Occipital lobe (tissue), 2 donors: ENCODE results near the gene CSK. TPM values are rescaled to one million over a fixed set of nuclear protein-coding genes. Genes with fewer than 3 reads are reported as not detected.

Source experiments
- DNase-seq: peaks from one replicate; lab custom pipeline; 2025; lab: John Stamatoyannopoulos, UW
- total RNA-seq: library from RNA; depleted of rRNA; stranded (reverse); fragments of >200 nt; gene quantifications from one replicate; pipeline ENCODE4 v1.2.3, GENCODE V29; 2014

CSK gene
- total RNA-seq, 1 donor from 2014 or later: 24.0 TPM

DNA sequence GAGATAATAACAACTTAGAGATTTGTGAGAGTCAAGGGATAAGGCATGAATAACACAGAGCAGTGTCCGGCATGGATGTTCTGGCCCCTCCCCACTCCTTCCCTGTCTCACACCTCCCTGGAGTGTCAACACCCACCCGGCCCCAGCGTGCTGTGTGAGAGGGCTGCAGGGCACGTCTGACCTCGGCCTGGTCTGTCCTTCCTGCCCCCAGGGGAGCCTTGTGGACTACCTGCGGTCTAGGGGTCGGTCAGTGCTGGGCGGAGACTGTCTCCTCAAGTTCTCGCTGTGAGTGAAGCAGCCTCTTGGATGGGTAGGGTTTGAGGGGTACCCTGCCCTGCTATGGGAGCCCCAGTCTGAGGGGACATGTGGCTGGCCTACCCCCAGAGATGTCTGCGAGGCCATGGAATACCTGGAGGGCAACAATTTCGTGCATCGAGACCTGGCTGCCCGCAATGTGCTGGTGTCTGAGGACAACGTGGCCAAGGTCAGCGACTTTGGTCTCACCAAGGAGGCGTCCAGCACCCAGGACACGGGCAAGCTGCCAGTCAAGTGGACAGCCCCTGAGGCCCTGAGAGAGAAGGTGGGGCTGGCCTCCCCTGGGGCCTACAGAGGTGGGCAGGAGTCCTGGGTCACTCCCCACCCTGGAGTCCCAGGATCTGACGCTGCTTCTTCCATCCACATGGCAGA lies 19.6 kb downstream of the CSK start:
- DNase-seq: no peak

DNA sequence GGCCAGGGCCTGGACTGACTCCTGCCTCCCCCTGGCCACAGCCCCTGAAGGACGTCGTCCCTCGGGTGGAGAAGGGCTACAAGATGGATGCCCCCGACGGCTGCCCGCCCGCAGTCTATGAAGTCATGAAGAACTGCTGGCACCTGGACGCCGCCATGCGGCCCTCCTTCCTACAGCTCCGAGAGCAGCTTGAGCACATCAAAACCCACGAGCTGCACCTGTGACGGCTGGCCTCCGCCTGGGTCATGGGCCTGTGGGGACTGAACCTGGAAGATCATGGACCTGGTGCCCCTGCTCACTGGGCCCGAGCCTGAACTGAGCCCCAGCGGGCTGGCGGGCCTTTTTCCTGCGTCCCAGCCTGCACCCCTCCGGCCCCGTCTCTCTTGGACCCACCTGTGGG lies 20.4 kb downstream of the CSK start:
- no peak for DNase-seq

DNA sequence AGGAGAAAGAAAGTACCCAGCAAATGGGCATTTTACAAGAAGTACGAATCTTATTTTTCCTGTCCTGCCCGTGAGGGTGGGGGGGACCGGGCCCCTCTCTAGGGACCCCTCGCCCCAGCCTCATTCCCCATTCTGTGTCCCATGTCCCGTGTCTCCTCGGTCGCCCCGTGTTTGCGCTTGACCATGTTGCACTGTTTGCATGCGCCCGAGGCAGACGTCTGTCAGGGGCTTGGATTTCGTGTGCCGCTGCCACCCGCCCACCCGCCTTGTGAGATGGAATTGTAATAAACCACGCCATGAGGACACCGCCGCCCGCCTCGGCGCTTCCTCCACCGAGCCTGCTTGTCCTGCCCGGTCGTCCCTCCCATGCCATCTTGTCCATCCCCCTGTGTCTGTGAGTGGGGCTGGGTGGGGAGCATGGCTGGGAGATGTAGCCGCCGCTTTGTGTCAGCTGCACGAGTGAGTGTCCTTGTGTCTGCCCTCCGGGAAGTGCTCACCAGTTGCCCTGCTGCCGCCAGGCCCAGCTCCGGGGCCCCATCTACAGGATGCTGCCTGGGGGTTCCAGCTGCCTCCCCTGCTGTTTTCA lies 21.1 kb downstream of the CSK start:
- no peak for DNase-seq

DNA sequence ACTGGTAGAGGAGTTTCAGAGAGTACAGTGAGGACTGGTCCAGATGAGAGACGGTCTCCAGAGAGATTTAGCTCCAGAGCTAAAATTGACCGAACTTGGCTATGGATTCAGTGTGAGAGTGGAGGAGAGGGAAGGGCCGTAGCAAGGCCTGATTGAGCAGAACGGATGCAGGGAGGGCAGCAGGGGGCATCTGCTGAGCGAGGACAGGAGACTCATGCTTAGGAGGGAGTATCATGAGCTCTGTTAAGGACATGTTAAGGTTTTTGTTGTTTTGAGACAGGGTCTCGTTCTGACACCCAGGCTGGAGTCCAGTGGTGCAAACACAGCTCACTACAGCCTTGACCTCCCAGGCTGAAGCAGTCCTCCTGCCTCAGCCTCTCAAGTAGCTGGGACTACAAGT lies 23.1 kb downstream of the CSK start:
- no peak for DNase-seq

DNA sequence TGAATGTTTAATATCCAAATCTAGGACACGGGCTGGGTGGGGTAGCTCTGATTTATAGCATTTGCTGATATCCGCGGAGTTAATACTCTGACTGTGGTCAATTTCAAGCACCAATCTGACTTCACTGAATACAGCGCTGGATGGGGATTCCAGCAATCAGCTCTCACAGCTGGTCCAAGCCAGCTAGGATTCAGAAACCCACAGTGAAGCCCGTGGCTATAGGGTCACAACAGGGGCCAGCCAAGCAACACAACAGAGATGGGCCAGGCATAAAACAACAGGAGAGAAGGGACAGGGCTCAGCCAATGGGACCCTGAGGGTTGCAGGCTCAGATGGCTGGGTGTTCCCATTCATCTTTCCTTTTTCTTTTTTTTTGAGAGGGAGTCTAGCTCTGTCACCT lies 25.4 kb downstream of the CSK start:
- no peak for DNase-seq

DNA sequence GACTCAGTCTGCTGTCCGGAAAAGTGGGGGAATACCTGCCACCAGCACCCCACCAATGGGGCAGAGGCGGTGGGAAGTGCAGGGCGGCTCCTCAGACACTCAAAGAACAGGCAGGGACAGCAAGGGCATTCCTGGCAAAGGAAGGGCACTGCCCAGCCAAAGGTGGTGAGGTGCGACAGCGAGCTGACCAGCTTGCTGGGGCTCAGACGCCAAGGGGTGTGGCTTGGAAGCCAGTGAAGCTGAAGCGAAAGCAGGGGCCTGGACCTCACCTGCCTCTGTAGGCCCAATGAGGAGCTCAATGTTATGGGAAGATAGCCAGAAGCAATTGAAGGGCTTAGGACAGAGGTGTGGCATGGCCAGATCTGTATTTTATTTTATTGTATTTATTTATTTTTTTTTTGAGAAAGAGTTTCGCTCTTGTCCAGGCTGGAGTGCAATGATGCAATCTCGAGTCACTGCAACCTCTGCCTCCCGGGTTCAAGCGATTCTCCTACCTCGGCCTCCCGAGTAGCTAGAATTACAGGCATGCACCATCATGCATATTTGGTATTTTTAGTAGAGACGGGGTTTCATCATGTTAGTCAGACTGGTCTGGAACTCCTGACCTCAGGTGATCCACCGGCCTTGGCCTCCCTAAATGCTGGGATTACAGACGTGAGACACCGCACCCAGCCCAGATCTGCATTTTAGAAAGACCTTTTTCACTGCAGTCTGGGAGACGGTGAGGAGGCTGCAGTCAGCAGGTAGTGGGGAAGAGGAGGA lies 26.4 kb downstream of the CSK start:
- no peak for DNase-seq

DNA sequence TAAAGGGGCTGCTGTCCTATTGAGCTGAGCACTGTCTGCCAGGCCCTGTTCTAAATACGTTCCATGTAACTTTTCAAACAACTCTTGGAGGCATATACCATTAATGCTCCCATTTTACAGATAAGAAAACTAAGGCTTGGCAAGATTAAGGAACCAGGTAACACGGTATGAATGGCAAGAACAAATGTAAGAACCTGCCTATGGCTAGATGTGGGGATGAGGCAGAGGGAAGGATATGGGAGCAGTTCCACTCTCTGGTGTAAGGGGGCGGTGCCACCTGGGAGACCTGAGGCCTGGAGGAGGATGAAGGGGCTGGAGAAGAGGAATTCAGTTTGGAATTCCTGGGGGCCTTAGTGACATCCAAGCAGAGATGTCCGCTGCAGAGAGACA lies 27.0 kb downstream of the CSK start:
- no peak for DNase-seq

DNA sequence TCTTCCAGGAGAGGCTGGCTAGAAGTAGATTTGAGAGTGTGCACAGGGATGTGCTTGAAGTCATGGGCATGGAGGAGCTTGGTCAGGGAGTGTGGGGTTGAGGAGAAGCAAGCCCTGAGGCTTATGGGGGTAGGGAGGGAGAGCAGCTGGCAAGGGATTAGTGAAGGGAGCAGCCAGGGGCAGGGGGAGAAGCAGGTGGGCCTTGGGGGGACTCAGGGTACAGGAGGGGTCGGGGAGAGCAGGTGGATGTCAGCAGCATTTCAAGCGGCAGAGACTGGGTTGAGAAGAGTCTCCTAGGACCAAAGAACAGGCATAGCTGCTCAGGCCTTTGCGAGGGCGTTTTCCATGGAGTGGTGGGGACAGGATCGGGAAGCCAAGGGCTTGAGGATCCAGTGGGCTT lies 27.4 kb downstream of the CSK start:
- DNase-seq: no peak

DNA sequence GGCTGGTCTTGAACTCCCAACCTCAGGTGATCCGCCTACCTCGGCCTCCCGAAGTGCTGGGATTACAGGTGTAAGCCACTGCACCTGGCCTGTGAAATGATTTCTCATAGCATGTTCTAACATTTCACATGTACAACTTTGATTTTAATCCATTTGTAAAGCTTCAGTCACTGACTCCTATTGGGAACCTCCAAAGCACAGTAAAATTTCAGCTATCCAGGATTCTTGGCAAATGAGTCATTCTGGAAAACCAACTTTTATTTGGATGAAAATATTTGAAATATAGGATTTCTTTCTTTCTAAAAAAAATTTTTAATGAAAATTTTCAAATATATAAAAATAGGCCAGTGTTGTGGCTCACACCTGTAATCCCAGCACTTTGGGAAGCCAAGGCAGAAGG lies 28.1 kb downstream of the CSK start:
- no peak for DNase-seq

DNA sequence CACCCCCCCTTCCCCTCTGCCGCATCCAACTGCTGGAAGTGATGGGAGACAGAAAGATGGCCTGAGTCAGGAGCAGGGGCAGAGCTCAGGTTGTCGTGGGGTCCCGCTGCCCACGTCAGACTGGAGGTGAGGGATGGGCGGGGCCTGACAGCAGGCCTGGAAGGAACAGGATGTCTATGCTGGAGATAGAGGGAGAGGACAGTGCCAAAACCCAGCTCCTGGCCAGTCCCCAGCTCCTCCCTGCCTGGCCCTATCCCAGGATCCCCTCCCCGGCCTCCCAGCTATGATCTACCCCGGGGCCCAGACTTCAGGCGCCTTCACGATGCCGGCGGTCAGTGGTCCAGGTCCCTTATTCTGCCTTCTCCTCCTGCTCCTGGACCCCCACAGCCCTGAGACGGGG lies 30.7 kb downstream of the CSK start, which contains the start of gene LMAN1L:
TSS of gene LMAN1L (plus strand) at position 303 of the 400 bp plus-strand sequence. CDS start at position 323, 20 bp downstream.
- DNase-seq: no peak

DNA sequence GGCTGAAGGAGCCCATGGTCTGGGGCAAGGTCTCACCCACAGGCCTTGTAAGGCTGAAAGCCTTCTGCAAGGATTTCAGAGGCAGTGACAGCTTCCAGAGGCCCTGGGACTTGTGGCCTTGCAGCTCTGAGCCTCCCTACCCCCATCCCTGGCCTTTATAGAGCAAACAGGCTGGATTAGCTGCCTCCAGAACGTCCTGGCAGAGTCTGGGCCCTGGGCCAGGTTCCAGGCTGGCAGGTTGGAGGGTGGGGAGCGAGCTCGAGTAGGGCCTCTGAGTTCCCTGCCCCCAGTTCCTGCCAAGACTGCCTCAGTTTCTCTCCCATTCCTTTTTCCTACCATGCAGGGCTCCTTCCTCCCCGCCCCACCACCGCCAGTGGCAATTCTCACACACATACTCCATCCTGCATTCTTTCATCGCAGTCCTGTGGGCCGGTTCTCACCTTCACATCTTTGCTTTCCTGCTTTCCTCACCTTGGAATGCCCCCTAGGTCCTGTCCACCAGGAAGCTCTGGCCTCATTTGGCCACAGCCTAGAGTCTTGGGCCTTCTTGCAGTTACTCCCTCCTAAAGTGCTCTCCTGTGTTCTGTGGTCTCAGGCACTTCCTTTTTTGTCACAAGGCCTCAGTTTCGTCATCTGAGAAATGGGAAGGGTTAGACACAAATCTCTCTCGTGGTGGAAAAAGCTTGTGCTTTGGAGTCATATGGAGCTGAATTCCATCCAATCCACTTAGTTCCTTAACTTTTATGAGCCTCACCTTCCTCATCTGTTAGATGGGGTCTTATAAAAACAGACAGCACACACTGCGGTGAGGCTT lies 33.4 kb downstream of the CSK start:
- DNase-seq: no peak

DNA sequence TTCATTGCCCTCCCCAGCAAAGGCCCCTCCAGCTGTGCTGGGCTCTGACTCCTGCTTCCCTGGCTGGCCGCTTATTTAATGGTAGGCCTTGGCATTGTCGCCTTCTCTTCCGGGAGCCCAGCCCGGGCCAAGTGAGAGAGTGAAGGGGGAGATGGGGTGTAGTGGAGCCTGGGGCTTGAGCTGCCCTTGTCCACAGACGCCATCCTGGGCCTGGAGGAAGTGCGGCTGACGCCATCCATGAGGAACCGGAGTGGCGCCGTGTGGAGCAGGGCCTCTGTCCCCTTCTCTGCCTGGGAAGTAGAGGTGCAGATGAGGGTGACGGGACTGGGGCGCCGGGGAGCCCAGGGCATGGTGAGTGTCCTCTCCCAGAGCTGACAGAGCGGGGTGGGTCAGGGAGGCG lies 34.1 kb downstream of the CSK start:
- DNase-seq: no peak

DNA sequence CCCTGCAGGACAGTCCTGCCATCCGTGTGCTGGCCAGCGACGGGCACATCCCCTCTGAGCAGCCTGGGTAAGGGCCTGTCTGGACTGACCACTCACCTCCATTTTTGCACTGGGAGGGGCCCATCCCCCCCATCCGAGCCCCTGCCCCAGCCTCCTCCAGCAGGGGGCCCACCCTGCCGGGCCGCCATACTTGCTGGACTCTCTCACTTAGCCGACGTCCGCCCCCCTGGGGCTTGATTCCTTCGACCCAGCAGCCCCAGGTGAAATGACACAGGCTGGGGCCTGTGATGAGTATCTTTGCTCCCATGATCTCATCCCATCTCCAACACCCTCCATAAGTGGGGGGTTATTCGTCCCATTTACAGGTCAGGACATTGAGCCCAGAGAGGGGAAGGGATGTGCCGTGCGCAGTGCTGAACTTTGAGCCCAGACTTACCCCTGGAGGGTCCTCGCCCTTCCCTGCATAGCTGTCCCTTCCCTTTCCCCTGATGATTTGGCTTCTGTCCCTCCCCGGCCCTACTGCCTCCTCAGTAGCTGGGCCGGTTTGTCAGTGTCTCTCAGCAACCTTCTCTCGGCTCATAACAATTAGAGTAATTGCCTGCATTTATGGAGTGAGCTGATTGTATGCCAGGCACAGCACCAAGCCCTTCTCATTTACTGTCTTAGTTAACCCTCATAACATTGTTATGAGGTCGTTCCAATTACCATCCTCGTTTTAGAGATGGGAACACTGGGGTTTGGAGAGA lies 34.9 kb downstream of the CSK start:
- no peak for DNase-seq

DNA sequence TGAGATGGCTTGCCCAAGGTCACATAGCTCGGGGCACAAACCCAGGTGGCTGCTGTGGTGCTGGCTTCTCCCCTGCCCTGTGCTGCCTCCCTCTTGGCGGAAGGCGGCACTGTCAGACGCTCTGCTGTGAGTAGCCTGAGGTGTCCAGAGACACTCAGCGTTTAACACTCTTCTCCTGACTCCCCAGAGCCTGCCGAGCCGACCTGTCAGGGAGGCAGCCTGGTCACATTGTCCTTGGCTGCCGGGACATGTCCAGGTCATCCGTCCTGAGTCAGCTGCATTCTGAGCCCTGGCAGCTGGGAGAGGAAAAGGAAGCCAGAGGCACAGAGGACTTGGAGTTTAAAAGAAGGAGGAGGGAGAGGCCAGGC lies 35.5 kb downstream of the CSK start:
- DNase-seq: no peak

DNA sequence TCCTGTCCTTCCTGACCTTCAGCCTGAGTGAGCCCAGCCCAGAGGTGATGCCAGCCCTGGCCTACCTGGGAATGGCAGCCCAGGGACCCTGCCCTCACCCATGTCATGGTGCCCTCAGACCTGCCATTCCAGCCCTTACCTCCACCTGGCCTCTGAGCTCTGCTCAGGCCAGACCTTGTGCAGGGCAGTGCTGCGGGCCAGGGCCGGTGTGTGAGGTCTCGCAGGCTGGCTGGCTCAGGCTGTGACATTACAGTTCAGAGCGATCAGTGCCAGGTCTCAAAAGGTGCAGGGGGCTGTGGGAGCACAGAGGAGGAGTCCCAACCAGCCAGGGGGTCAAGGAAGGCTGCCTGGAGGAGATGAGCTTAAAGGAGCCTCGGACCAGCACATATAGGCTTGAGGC lies 38.2 kb downstream of the CSK start:
- no peak for DNase-seq

DNA sequence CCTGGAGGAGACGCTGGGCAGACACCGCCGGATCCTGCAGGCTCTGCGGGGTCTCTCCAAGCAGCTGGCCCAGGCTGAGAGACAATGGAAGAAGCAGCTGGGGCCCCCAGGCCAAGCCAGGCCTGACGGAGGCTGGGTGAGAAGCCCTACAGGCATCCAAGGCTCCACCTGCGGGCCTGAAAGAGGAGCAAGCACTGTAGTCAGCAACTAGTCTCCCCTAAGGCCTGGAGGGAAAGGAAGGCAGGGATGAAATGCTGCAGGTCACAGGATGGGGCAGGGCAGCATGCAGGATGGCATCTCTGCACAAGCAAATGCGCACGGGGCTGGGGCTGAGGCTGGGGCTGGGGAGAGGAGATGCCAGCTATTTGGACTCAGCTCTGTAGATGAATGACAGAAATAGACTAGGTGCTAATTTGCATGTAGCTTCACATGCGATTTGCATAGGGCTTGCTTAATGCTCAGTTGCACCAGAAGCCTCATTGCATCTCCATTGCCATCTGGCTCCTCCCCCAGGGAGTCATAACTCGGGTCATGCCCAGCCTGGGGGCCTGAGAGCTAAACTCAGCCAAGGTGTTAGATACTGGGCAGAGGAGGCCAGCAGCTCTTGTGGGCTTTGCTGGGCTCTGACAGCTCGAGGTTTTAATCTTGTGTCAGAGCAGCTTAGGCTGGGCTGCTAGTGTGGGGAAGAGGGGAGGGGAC lies 39.4 kb downstream of the CSK start:
- DNase-seq: no peak

DNA sequence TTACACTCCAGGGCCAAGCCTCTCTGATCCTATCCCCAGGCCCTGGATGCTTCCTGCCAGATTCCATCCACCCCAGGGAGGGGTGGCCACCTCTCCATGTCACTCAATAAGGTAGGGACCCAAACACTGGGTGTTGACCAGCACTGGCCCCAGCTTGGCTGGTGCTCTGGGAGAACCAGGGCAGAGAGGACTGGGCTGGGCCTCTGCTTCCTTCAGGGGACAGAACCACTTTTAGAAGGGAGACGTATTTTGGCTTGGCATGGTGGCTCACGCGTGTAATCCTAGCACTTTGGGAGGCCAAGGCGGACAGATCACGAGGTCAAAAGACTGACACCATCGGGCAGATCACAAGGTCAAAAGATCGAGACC lies 39.9 kb downstream of the CSK start:
- DNase-seq: no peak

DNA sequence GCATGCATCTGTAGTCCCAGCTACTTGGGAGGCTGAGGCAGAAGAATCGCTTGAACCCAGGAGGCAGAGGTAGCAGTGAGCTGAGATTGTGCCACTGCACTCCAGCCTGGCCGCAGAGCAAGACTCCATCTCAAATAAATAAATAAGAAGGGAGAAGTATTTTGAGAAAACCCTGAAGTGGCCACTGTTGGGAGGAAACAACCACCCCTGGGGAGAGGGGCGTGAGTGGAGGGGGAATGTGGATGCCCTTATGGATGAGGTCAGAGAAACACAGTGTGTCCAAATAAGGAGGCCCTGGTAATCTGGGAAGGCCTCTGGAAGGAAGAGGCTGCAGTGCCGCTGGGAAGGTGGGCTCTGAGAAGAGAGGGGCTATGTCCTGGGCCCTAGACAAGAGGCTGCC lies 40.4 kb downstream of the CSK start:
- no peak for DNase-seq

DNA sequence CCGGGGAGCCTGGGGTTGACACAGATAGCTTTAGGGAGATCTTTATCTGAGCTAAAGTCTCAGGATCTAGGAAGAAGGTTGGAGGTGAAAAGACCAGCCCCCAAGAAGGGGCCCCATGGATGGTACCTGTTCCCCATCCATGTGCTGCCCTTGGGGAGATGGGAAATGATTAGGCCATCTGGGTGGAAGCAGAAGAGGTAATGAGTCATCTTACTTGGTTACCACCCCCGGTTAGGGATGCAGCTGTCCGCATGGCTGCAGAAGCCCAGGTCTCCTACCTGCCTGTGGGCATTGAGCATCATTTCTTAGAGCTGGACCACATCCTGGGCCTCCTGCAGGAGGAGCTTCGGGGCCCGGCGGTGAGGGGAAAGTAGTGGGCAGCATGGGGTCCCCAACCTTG lies 41.4 kb downstream of the CSK start:
- no peak for DNase-seq

DNA sequence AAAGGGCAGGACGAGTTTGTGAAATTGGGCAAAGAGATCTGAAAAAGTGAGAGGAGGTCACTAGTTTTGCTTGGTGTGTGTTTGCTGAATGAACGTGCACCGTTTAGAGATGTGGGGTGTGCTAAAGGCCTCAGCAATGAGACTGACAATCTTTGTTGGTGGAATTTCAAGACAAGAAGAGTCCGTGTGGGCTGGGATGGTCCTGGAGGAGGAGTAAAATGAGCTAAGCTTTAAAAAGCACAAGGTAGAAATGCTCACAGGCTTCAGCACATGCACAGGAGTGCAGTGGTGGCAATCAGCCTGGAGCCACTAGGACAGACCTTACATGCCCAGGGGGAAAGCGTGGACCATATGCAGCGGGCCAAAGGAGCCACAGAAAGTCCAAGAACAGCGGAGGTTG lies 43.1 kb downstream of the CSK start:
- no peak for DNase-seq

DNA sequence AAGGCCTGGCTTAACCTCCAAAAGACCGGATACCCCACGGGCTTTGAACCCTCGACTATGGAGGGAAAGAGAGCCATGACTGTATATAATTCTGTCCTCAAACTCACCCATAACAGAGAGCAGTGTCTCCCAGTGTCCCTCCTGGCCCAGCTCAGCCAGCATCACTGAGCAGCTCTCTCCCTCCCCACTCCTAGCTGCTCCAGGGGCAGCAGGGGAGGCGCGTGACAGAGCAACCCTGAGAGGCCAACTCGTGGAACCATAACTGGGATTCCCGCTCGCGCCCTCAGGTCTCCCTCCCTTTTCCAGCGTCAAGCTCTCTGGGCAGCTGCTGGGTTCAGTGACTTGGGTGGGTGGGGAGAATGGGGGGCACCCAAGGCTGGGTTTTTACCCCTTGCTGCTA lies 44.0 kb downstream of the CSK start:
- no peak for DNase-seq
